Right cardiac atrium (tissue), 5 donors: ENCODE data around the gene TMEM125. TPM values are rescaled to one million over a fixed set of nuclear protein-coding genes. Genes with fewer than 3 reads are reported as not detected.

Source experiments
- ATAC-seq, 2 donors: fragments of 200-7000 bp; cut with Tn5 transposase; one replicate each; pipeline versions ENCODE4 v1.8.0 to v1.9.1; 2020; ENCODE audit warnings: moderate library complexity in 2 of 2, mild to moderate bottlenecking in 1 of 2
- DNase-seq, 3 donors: peaks; one replicate each; pipeline ENCODE4 v3.0.0-alpha.2; 2020
- H3K27ac ChIP-seq: one replicate; pipeline ENCODE4 v1.5.1; 2013; ENCODE audit warnings: mild to moderate bottlenecking, low read length, control low read depth, moderate library complexity
- H3K27me3 ChIP-seq: one replicate; pipeline ENCODE4 v1.6.1; 2013; ENCODE audit not compliant: control insufficient read depth, insufficient read depth
- H3K4me1 ChIP-seq: one replicate; pipeline ENCODE4 v1.6.1; 2013; ENCODE audit warnings: low read length; ENCODE audit not compliant: control insufficient read depth, insufficient read depth
- H3K4me3 ChIP-seq: one replicate; pipeline ENCODE4 v1.5.1; 2013; ENCODE audit warnings: low read length, control low read depth
- H3K9me3 ChIP-seq: one replicate; pipeline ENCODE4 v1.6.1; 2013; ENCODE audit warnings: low read length; ENCODE audit not compliant: control insufficient read depth
- WGBS: extraction: QIAGEN DNeasy Blood & Tissue Kit; methylation state at CpG from one replicate; pipeline ENCODE4 v1.1.7; 2013; 5-methylcytosine and 5-hydroxymethylcytosine counted together
- intact Hi-C, 4 donors: fragments of 100-400 bp; cut with DNase I; formaldehyde crosslinking; loops; one replicate each; pipeline versions ENCODE4 v1.11.0 to v1.14.0; 2022 to 2023
- polyA plus RNA-seq: library from polyadenylated mRNA; stranded (reverse); fragments of 200-250 nt; gene quantifications from one replicate; pipeline ENCODE4 v1.2.3, GENCODE V29; 2013
- total RNA-seq, 4 donors: library from RNA; stranded (reverse); fragmentation: NEBNext Ultra II Directional; extraction: Animal tissue kit (Norgen Biotek cat#: 25700); gene quantifications; one replicate each; pipeline ENCODE4 v1.2.1, GENCODE V29; 2021
- donor health status: healthy with polysubstance abuse.
- donor health status: DM: no; HTN: yes; CAD: no.
- donor health status: DM: no; HTN: no; CAD: no.
- donor health status: DM: no; HTN: yes; CAD: no; lungs with severe emphysema.
- donor health status: DM: yes; HTN: yes; CAD: no.

Gene TMEM125
- total and polyA plus RNA-seq, 5 donors, result 0.68 to 1.6 (median 1.3) TPM

DNA sequence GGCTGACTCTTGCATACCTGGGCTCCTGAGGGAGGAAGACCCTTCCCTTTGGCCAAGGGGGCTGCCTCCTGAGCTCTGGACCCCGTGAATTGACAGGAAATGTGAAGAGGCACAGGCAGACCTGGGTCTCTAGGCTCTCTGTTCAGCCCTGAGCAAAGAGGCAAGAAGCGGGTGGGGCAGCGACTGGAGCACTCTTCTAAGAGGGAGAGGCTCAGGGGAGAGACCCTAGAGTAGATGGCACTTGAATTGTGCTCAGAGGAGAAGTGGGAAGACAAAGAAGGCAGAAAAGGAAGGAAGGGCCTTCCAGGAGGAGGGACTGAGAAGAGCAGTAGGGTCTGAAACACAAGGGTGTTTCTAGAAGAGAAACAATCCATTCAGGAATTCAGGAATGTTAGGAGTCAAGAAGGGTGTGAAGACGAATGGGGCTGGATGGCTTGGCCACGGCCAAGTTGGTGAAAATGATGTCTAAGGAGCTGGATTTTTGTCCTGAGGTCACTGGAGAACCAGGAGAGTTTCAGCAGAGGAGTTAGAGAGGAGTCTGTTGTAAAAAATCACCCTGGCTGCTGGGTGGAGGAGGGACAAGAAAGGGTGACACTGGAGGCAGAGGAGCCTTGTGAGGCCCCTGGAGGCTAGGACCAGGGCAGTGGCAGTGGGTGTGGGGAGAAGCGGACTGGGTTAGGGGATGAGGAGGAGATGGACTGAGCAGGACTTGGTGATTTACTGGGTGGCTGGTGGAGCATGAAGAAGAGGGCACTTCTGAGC, 36.3 kb downstream of the TMEM125 start:
- Histone ChIP-seq H3K4me3 (no peak overlapping the region), H3K27ac (no peak overlapping the region), H3K4me1 (peaks cover 19% of the 10 kb centered on the region), H3K9me3 (no peaks in the 10 kb centered on the region), H3K27me3 (no peaks in the 10 kb centered on the region)
- ATAC-seq (no peak), DNase-seq (no peak)
- intact Hi-C loops, result no loop called here
- WGBS, result 84% methylated on average over 6 of the region's 6 CpGs

DNA sequence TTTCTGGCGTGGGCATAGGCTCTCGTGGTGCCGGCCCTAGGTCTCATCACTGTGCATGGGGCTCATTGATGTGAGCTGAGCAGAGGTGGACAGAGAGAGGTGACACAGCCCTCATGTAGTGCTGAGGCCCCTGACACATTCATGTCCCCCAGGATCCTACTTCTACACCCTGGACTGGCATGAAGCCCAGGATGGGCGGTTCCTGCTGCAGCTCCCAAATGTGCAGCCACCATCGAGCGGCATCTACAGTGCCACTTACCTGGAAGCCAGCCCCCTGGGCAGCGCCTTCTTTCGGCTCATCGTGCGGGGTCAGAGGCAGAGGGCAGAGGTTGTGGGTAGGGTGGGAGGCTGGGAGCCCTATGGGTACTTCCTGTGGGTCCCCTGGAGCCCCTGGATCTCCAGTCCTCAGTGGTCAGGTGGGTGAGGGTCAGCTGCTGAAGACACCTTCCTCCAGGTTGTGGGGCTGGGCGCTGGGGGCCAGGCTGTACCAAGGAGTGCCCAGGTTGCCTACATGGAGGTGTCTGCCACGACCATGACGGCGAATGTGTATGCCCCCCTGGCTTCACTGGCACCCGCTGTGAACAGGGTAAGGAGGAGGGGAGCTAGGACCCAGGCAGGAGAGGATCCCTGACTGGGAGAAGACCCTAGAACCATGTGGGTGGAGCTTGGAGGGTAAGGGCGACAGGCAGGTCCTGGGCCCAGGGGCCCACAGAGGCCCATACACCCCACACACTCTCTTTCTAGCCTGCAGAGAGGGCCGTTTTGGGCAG, 37.1 kb downstream of the TMEM125 start:
- Histone ChIP-seq H3K27ac (no peak overlapping the region), H3K27me3 (no peaks in the 10 kb centered on the region), H3K9me3 (no peaks in the 10 kb centered on the region), H3K4me3 (no peak overlapping the region), H3K4me1 (peaks cover 19% of the 10 kb centered on the region)
- intact Hi-C loops, result no loop called here
- peak in 1 of 3 donors; percentile 64 for DNase-seq
- no peak for ATAC-seq
- WGBS, result 85% methylated on average over 17 of the region's 17 CpGs

DNA sequence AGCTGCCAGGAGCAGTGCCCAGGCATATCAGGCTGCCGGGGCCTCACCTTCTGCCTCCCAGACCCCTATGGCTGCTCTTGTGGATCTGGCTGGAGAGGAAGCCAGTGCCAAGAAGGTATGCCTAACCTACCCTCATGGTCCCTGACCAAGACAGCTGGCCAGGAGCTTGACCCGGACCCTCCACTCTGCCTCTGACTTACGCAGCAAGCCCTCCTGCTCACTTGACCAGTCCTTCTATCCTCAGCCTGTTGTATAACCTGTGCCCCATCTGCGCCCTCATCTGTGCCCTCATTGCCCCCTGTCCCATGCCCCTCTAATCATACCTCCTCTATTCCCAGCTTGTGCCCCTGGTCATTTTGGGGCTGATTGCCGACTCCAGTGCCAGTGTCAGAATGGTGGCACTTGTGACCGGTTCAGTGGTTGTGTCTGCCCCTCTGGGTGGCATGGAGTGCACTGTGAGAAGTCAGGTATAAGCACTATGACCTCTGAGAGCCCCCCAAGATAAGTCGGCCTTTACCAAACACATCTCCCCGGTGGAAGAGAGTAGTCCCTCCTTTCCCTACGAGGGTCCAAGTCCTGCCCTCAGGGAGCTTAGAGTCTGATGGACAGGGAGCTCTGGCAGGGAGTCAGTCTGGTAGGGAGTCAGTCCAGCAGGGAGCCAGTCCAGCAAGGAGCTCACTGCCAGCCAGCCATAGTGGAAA, 37.8 kb downstream of the TMEM125 start:
- Histone ChIP-seq H3K27ac (no peak overlapping the region), H3K9me3 (no peaks in the 10 kb centered on the region), H3K4me3 (no peak overlapping the region), H3K27me3 (no peaks in the 10 kb centered on the region), H3K4me1 (peaks cover 17% of the 10 kb centered on the region)
- WGBS, result 91% methylated on average over 9 of the region's 9 CpGs
- DNase-seq (no peak), ATAC-seq (no peak)
- intact Hi-C loops, result no loop called here

- intact Hi-C loops, result no loop called here
- H3K4me1 ChIP-seq, result peaks cover 8% of the 10 kb centered on the region
- DNase-seq (peak in 1 of 3 donors; percentile 26), ATAC-seq (no peak)
- H3K9me3 ChIP-seq, result no peaks in the 10 kb centered on the region
- WGBS, result 93% methylated on average over 20 of the region's 20 CpGs
- H3K27ac ChIP-seq, result no peak overlapping the region
- no peak overlapping the region for H3K4me3 ChIP-seq
- H3K27me3 ChIP-seq, result no peaks in the 10 kb centered on the region
These were observed 39.0 kb downstream of the TMEM125 start for GRCh38 chr1:43308635-43309404.

DNA sequence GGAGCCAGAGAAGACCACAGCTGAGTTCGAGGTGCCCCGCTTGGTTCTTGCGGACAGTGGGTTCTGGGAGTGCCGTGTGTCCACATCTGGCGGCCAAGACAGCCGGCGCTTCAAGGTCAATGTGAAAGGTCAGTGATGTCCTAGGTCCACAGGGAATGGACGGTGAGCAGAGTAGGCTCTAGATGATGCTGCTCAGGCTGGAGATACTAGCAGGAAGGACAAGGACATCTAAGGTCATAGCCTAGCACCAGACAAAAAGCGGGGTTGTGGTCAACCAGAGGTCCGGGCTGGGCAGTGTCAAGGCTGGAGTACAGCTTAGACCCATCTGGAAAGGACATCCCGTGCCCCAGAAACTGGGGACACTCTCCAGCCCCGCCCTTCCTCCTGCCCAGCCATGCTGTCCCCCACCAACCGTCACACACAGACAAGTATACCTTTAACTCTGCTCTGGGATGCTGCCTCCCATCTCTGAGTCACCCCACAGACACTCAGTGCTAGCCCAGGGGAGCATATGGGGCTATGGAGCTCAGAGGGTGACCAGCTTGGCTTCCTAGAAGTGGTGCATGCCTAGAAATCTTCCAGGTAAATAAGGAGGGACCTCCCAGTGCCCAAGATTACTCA, 39.7 kb downstream of the TMEM125 start:
- Histone ChIP-seq H3K4me3 (no peak overlapping the region), H3K27ac (no peak overlapping the region), H3K4me1 (peaks cover under 1% of the 10 kb centered on the region), H3K9me3 (no peaks in the 10 kb centered on the region), H3K27me3 (no peaks in the 10 kb centered on the region)
- intact Hi-C loops, result no loop called here
- DNase-seq (peak in 1 of 3 donors; percentile 36), ATAC-seq (no peak)
- WGBS, result 86% methylated on average over 13 of the region's 13 CpGs

DNA sequence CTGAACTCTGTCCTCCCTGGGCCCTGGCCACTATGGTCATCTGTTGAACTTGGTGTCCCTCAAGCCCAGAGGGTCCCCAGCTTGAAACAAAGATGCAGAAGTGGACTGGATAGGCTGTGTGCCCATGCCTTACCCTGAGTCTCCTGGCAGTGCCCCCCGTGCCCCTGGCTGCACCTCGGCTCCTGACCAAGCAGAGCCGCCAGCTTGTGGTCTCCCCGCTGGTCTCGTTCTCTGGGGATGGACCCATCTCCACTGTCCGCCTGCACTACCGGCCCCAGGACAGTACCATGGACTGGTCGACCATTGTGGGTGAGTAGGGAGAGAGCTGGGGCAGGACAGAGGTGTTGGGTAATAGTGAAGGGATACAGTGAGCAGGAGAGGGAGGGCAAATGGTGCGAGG, 41.7 kb downstream of the TMEM125 start:
- H3K4me1 ChIP-seq, result no peaks in the 10 kb centered on the region
- ATAC-seq, result no peak
- intact Hi-C loops, result no loop called here
- no peak overlapping the region for H3K4me3 ChIP-seq
- H3K9me3 ChIP-seq, result no peaks in the 10 kb centered on the region
- 94% methylated on average over 9 of the region's 9 CpGs for WGBS
- H3K27me3 ChIP-seq, result no peaks in the 10 kb centered on the region
- DNase-seq, result peak in 1 of 3 donors; percentile 35
- no peak overlapping the region for H3K27ac ChIP-seq

DNA sequence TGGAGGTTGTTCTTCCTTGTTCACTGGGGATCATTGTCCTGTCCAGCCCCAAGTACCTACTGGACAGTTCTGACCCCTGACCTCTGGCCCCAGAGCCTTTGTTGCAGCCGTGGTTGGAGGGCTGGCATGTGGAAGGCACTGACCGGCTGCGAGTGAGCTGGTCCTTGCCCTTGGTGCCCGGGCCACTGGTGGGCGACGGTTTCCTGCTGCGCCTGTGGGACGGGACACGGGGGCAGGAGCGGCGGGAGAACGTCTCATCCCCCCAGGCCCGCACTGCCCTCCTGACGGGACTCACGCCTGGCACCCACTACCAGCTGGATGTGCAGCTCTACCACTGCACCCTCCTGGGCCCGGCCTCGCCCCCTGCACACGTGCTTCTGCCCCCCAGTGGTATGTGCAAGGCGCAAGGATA, 42.4 kb downstream of the TMEM125 start:
- Histone ChIP-seq H3K4me1 (no peaks in the 10 kb centered on the region), H3K4me3 (no peak overlapping the region), H3K9me3 (no peaks in the 10 kb centered on the region), H3K27ac (no peak overlapping the region), H3K27me3 (no peaks in the 10 kb centered on the region)
- 91% methylated on average over 19 of the region's 19 CpGs for WGBS
- DNase-seq (no peak), ATAC-seq (no peak)
- intact Hi-C loops, result no loop called here

- intact Hi-C loops, result no loop called here
- Histone ChIP-seq H3K9me3 (no peaks in the 10 kb centered on the region), H3K4me1 (no peaks in the 10 kb centered on the region), H3K4me3 (no peak overlapping the region), H3K27ac (no peak overlapping the region), H3K27me3 (no peaks in the 10 kb centered on the region)
- ATAC-seq, result no peak
- no peak for DNase-seq
- 92% methylated on average over 24 of the region's 24 CpGs for WGBS
These were observed 43.1 kb downstream of the TMEM125 start for GRCh38 chr1:43312663-43313515.

DNA sequence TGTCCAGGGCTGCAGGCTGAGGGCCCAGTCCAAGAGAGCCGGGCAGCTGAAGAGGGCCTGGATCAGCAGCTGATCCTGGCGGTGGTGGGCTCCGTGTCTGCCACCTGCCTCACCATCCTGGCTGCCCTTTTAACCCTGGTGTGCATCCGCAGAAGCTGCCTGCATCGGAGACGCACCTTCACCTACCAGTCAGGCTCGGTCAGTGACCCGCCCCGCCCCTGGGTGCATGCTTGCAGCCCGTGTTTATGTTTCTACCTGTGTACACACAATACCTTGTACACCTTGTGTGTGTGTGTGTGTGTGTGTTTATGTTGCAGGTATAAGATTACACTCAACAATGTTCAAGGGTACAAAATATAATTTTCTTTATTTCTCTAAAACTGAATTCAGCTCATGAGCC, 44.0 kb downstream of the TMEM125 start:
- Histone ChIP-seq H3K4me3 (no peak overlapping the region), H3K4me1 (peaks cover 3% of the 10 kb centered on the region), H3K9me3 (no peaks in the 10 kb centered on the region), H3K27ac (no peak overlapping the region), H3K27me3 (no peaks in the 10 kb centered on the region)
- intact Hi-C loops, result no loop called here
- DNase-seq, result no peak
- WGBS, result 95% methylated on average over 10 of the region's 10 CpGs
- ATAC-seq, result no peak

GRCh38 chr1:43314233-43314632, 44.5 kb downstream of the TMEM125 start:
- DNase-seq (no peak), ATAC-seq (no peak)
- H3K4me1 ChIP-seq, result peaks cover 3% of the 10 kb centered on the region
- WGBS, result 94% methylated on average over 5 of the region's 5 CpGs
- H3K27ac ChIP-seq, result no peak overlapping the region
- intact Hi-C loops, result no loop called here
- H3K27me3 ChIP-seq, result no peaks in the 10 kb centered on the region
- H3K9me3 ChIP-seq, result no peaks in the 10 kb centered on the region
- H3K4me3 ChIP-seq, result no peak overlapping the region
